Psoas muscle (tissue), 8 donors: ENCODE measurements around the gene AATK. TPM values are rescaled to one million over a fixed set of nuclear protein-coding genes. Genes with fewer than 3 reads are reported as not detected.

Experiments
- ATAC-seq, 4 donors: fragments of 200-7000 bp; cut with Tn5 transposase; one replicate each; pipeline ENCODE4 v1.9.1; 2020; ENCODE audit warnings: moderate library complexity in 3 of 4, mild to moderate bottlenecking in 2 of 4
- DNase-seq, 2 donors: peaks; one replicate each; pipeline ENCODE4 v3.0.0-alpha.2; 2020
- H3K27ac ChIP-seq: fragments of 200-600 bp; one replicate; pipeline ENCODE4 v1.8.0; 2022
- H3K27me3 ChIP-seq, 3 donors: fragments of 200-600 bp in 1 of 3; one replicate each; pipeline versions ENCODE4 v1.6.1 to v1.8.0; 2013 to 2022; ENCODE audit warnings: low read length in 2 of 3, mild to moderate bottlenecking in 2 of 3, moderate library complexity in 1 of 3; ENCODE audit not compliant: insufficient read depth in 3 of 3
- H3K36me3 ChIP-seq, 2 donors: fragments of 200-600 bp in 1 of 2; one replicate each; pipeline versions ENCODE4 v1.6.1 to v1.8.0; 2013 to 2022; ENCODE audit warnings: low read depth in 1 of 2, mild to moderate bottlenecking in 1 of 2, moderate library complexity in 1 of 2; ENCODE audit not compliant: insufficient read depth in 1 of 2
- H3K4me1 ChIP-seq: fragments of 200-600 bp; one replicate; pipeline ENCODE4 v1.8.0; 2022
- H3K4me3 ChIP-seq: fragments of 200-600 bp; one replicate; pipeline ENCODE4 v1.8.0; 2022; ENCODE audit warnings: mild to moderate bottlenecking
- H3K9me3 ChIP-seq: fragments of 200-600 bp; one replicate; pipeline ENCODE4 v1.8.0; 2022
- CTCF ChIP-seq: fragments of 200-600 bp; IDR thresholded peaks from one replicate; pipeline ENCODE4 v1.8.0; 2022; ENCODE audit warnings: antibody characterized with exemption
- WGBS, 3 donors: extraction: QIAGEN DNeasy Blood & Tissue Kit; methylation state at CpG; one replicate each; pipeline versions ENCODE4 v1.1.6 to v1.1.7; 2013; 5-methylcytosine and 5-hydroxymethylcytosine counted together
- intact Hi-C, 2 donors: fragments of 100-400 bp; cut with DNase I; formaldehyde crosslinking; loops; one replicate each; pipeline versions ENCODE4 v1.11.0 to v1.14.2; 2022
- polyA plus RNA-seq, 3 donors: library from polyadenylated mRNA; stranded (reverse); fragments of 200-250 nt; gene quantifications; one replicate each; pipeline ENCODE4 v1.2.3, GENCODE V29; 2013
- total RNA-seq, 4 donors: library from RNA; stranded (reverse); fragmentation: NEBNext Ultra II Directional in 2 of 4; extraction: Animal tissue kit (Norgen Biotek cat#: 25700) in 2 of 4; gene quantifications; one replicate each; pipeline versions ENCODE4 v1.2.1 to v1.2.4, GENCODE V29; 2021 to 2023
- donor health status: healthy with polysubstance abuse.
- donor health status: DM: no; HTN: no; CAD: no; lungs with moderate emphysema.
- donor health status: Bipolar disorder and iron deficiency.
- donor health status: healthy.
- donor health status: DM: yes; HTN: yes; CAD: no.
- donor health status: DM: no; HTN: no; CAD: no.
- donor health status: DM: no; HTN: no; CAD: no.
- donor health status: DM: yes; HTN: yes; CAD: no.

AATK gene
- total and polyA plus RNA-seq, 7 donors: 0.21 to 1.8 (median 1.0) TPM

DNA sequence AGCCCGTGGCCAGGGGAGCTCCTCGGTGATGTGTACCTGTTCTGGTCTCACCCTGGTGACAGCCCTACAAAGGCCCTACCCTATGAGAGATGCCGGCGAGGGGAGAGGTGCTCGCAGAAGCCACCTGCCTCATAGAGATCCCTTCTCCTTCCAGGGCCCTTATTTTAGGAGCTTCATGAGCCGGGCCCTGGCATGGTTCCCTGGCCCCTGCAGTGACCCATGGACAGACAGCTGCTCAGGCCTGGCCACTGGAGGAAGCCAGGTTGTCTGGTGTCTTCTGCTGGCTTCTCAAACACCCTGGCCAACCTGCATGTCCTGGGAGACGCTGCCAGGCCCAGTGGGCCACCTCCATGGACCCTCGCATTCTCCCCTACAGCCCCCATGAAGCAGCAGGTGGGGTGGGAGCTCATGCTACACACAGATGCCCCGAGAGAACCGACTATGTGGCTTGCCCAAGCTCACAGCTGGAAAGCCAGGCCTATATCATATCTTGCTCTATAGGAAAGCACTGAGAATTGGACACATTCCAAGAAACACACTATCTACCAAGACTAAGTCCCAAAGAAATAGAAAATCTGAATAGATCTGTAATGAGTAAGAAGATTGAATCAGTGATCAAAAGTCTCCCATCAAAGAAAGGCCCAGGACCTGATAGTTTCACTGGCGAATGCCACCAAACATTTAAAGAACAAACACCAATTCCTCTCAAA lies 7.2 kb upstream of the AATK start:
- intact Hi-C loops: no loop called here
- DNase-seq: no peak
- no peaks in the 10 kb centered on the region for H3K36me3 ChIP-seq

GRCh38 chr17:81171941-81172340 lies 5.9 kb upstream of the AATK start:
- DNase-seq: no peak
- H3K36me3 ChIP-seq: no peaks in the 10 kb centered on the region
- TF ChIP-seq CTCF: no peak
- 68 to 71% (median 70%) methylated on average over 8 of the region's 8 CpGs for WGBS, 3 donors
- H3K9me3 ChIP-seq: peaks cover 5% of the 10 kb centered on the region
- peaks cover 0 to 17% (median 6%) of the 10 kb centered on the region in 3 donors for H3K27me3 ChIP-seq
- intact Hi-C loops: no loop called here
- no peak overlapping the region for H3K4me3 ChIP-seq
- no peak overlapping the region for H3K27ac ChIP-seq
- H3K4me1 ChIP-seq: no peaks in the 10 kb centered on the region
- no peak for ATAC-seq

More for the DNA sequence above, 7.2 kb upstream of the AATK start:
- Histone ChIP-seq H3K27ac (no peak overlapping the region), H3K27me3 (peaks cover 0 to 6% (median 6%) of the 10 kb centered on the region in 3 donors), H3K4me3 (no peak overlapping the region), H3K4me1 (no peaks in the 10 kb centered on the region), H3K9me3 (peaks cover 5% of the 10 kb centered on the region)
- no peak for TF ChIP-seq CTCF
- WGBS, 3 donors: 59 to 68% (median 64%) methylated on average over 11 of the region's 11 CpGs
- no peak for ATAC-seq

DNA sequence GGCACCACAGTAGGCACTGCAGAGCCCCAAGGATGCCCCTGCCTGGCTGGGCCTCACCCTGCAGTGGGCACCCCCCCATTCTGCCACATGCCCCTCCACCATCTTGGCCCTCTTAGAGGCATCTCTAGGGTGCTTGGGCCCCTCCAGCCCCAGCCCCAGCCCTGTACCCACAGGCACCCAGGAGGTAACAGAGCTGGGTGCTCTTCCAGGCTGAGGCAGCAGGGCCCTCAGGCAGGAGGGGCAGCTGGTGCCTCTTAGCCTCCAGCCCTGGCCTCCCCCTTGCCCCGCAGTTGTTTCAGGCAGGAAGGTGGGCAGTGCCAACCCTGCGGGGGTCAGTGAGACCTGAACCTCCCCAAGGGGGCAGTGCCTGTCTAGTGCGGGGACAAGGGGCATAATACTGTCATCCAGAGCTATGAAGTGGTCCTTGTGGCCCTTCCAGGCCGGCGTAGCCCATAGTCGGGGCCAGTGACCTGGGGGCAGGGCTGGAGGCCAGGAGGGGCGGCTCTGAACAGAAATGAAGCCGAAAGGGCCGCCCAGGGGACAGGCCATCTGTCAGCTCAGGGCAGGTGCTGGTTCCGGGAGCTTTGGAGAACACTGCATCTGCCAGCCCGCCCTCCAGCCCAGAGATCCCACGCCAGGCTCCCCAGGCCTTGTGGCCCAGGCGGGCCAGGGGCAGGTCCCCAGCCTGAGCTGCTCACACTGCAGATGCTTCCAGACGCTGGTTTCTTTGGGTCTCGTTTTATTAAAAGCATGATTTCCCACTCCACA lies 4.9 kb upstream of the AATK start:
- WGBS, 3 donors: 31 to 59% (median 38%) methylated on average over 14 to 15 of the region's 15 CpGs
- Histone ChIP-seq H3K27ac (no peak overlapping the region), H3K4me1 (no peaks in the 10 kb centered on the region), H3K9me3 (peaks cover 5% of the 10 kb centered on the region), H3K27me3 (peaks cover 0 to 21% (median 6%) of the 10 kb centered on the region in 3 donors), H3K4me3 (no peak overlapping the region), H3K36me3 (no peaks in the 10 kb centered on the region)
- TF ChIP-seq CTCF: no peak
- intact Hi-C loops: no loop called here
- DNase-seq (no peak), ATAC-seq (no peak)

DNA sequence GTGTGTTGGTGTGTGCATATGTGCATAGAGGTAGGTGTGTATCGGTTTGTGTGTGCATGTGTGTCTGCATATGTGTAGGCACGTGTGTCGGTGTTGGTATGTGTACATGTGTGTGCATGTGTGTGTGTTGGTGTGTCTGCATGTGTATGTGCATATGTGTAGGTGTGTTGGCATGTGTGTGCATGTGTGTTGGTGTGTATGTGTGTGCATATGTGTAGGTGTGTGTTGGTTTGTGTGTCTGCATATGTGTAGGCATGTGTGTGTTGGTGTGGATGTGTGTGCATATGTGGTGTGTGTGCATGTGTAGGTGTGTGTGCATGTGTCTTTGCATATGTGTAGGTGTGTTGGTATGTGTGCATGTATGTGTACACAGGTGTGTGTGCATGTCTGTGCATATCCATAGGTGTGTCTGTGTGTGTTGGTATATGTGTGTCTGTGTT lies 3.9 kb upstream of the AATK start:
- Histone ChIP-seq H3K4me1 (peaks cover 3% of the 10 kb centered on the region), H3K9me3 (no peaks in the 10 kb centered on the region), H3K27ac (no peak overlapping the region), H3K4me3 (no peak overlapping the region), H3K36me3 (no peaks in the 10 kb centered on the region), H3K27me3 (peaks cover 0 to 31% (median 15%) of the 10 kb centered on the region in 3 donors)
- ATAC-seq (no peak), DNase-seq (no peak)
- no peak for TF ChIP-seq CTCF
- intact Hi-C loops: no loop called here
- WGBS, 3 donors: 77 to 97% (median 94%) methylated on average over 3 of the region's 3 CpGs
